Mammary epithelial cell (primary cell): Measurements from ENCODE around the gene SPATA33.

Experiments used
- CTCF ChIP-seq, 2 donors: IDR thresholded peaks in 1 of 2; conservative IDR thresholded peaks in 1 of 2; 2 replicates each; pipeline ENCODE4 v1.5.1; 2011 to 2012; ENCODE audit warnings: inconsistent platforms in 2 of 2, low read length in 2 of 2, mild to moderate bottlenecking in 2 of 2, control low read depth in 1 of 2, low read depth in 1 of 2; ENCODE audit not compliant: insufficient read depth in 1 of 2; ENCODE audit errors: extremely low read depth in 1 of 2
- EZH2 ChIP-seq: IDR thresholded peaks from 2 replicates; pipeline ENCODE4 v1.6.1; 2012; ENCODE audit warnings: low read length, inconsistent platforms, borderline replicate concordance

- no peak for TF ChIP-seq EZH2
- no peak for TF ChIP-seq CTCF (conservative IDR thresholded peaks at IDR 0.05 in 1 of 2, IDR thresholded peaks at IDR 0.05 in 1 of 2; ENCODE audit: extremely low read depth in 1 of 2, insufficient read depth in 1 of 2, low read depth in 1 of 2, low read length in 2 of 2)
These were observed 39.3 kb upstream of the SPATA33 start for GRCh38 chr16:89618109-89618998.
